Liver (tissue), 3 donors: Measurements from ENCODE around the gene FAM78A.

Experiments used
- ATF3 ChIP-seq: IDR thresholded peaks from 2 replicates; pipeline ENCODE4 v1.6.1; 2016; ENCODE audit warnings: antibody characterized with exemption
- CTCF ChIP-seq: fragments of 150-350 bp; IDR thresholded peaks from 2 replicates; pipeline ENCODE4 v1.5.1; 2017; ENCODE audit warnings: improper control_type of control experiment, low read depth, low read length; ENCODE audit not compliant: missing input control
- JUND ChIP-seq, 2 donors: IDR thresholded peaks; 2 replicates each; pipeline ENCODE4 v1.6.1; 2016; ENCODE audit warnings: antibody characterized with exemption in 2 of 2
- MAX ChIP-seq: IDR thresholded peaks from 2 replicates; pipeline ENCODE4 v1.6.1; 2016; ENCODE audit warnings: antibody characterized with exemption
- NR2F2 ChIP-seq: IDR thresholded peaks from 2 replicates; pipeline ENCODE4 v1.6.1; 2016; ENCODE audit warnings: antibody characterized with exemption
- TAF1 ChIP-seq: conservative IDR thresholded peaks from 2 replicates; pipeline ENCODE4 v1.6.1; 2016; ENCODE audit warnings: antibody characterized with exemption, mild to moderate bottlenecking
- YY1 ChIP-seq: IDR thresholded peaks from 2 replicates; pipeline ENCODE4 v1.6.1; 2016; ENCODE audit warnings: antibody characterized with exemption, mild to moderate bottlenecking
- ZBTB33 ChIP-seq: IDR thresholded peaks from 2 replicates; pipeline ENCODE4 v1.6.1; 2016; ENCODE audit warnings: antibody characterized with exemption
- donor health status: healthy.
- donor health status: healthy.

- TF ChIP-seq CTCF (no peak), YY1 (no peak), JUND (IDR thresholded peaks at IDR 0.05) (no peak), ATF3 (no peak), TAF1 (no peak), ZBTB33 (no peak), MAX (no peak), NR2F2 (no peak)
Observed at GRCh38 chr9:131281119-131281965, 5.0 kb upstream of the FAM78A start.
